ENCODE results near the gene SPRYD3. TPM values are rescaled to one million over a fixed set of nuclear protein-coding genes. Genes with fewer than 3 reads are reported as not detected.

The SPRYD3 gene
- total RNA-seq, 1 experiment from 2014 or later, result 18.5 TPM

- Histone ChIP-seq H3K27me3 (ENCODE audit: low read length) (no peaks in the 10 kb centered on the region), H2AFZ (ENCODE audit: low read length) (no peak overlapping the region), H3K4me1 (ENCODE audit: insufficient read depth, low read length) (no peaks in the 10 kb centered on the region), H3K9me2 (replicated peaks; ENCODE audit: low read length) (no peaks in the 10 kb centered on the region), H3K9me3 (ENCODE audit: low read length) (no peaks in the 10 kb centered on the region), H4K20me1 (ENCODE audit: low read length) (no peaks in the 10 kb centered on the region), H3F3A (ENCODE audit: low read length, unreplicated experiment) (no peaks in the 10 kb centered on the region), H3K4me2 (ENCODE audit: low read length) (no peak overlapping the region), H3K9ac (ENCODE audit: low read length) (no peak overlapping the region), H3K27ac (ENCODE audit: low read length) (no peak overlapping the region), H3K79me2 (ENCODE audit: low read length) (no peaks in the 10 kb centered on the region), H3K4me3 (ENCODE audit: low read length) (no peak overlapping the region), H3K36me3 (ENCODE audit: low read depth, low read length) (no peaks in the 10 kb centered on the region)
- no TSS peak for BruUV-seq (replicated peaks)
- TF ChIP-seq EZH2 (IDR thresholded peaks at IDR 0.05; ENCODE audit: low read length, unreplicated experiment) (no peak), EZH2phosphoT487 (IDR thresholded peaks at IDR 0.05; ENCODE audit: borderline replicate concordance, low read length) (no peak), CTCF (conservative IDR thresholded peaks at IDR 0.05; ENCODE audit: low read depth, low read length) (no peak)
- ChIA-PET CTCF (no interaction called here), POLR2A (ENCODE audit: unreplicated experiment) (no interaction called here)
- no peak for DNase-seq
- ATAC-seq, result no peak
- intact Hi-C loops (cut with micrococcal nuclease), result no loop called here
Observed at GRCh38 chr12:53124352-53124723, 45.1 kb upstream of the SPRYD3 start.

- intact Hi-C loops (cut with micrococcal nuclease), result no loop called here
- no peak overlapping the region for H3K27ac ChIP-seq (ENCODE audit: low read length)
- no peaks in the 10 kb centered on the region for H3K9me2 ChIP-seq (replicated peaks; ENCODE audit: low read length)
- no peak for TF ChIP-seq CTCF (conservative IDR thresholded peaks at IDR 0.05; ENCODE audit: low read depth, low read length)
- no peak for TF ChIP-seq EZH2phosphoT487 (IDR thresholded peaks at IDR 0.05; ENCODE audit: borderline replicate concordance, low read length)
- TF ChIP-seq EZH2 (IDR thresholded peaks at IDR 0.05; ENCODE audit: low read length, unreplicated experiment), result no peak
- H3K9ac ChIP-seq (ENCODE audit: low read length), result no peak overlapping the region
- ChIA-PET POLR2A (ENCODE audit: unreplicated experiment) (no interaction called here), CTCF (no interaction called here)
- BruUV-seq (replicated peaks), result no TSS peak
- DNase-seq (peak; percentile 15), ATAC-seq (no peak)
- H3K27me3 ChIP-seq (ENCODE audit: low read length), result no peaks in the 10 kb centered on the region
- H3K4me2 ChIP-seq (ENCODE audit: low read length), result no peak overlapping the region
- no peaks in the 10 kb centered on the region for H3F3A ChIP-seq (ENCODE audit: low read length, unreplicated experiment)
- H3K36me3 ChIP-seq (ENCODE audit: low read depth, low read length), result no peaks in the 10 kb centered on the region
- no peak overlapping the region for H3K4me3 ChIP-seq (ENCODE audit: low read length)
- no peaks in the 10 kb centered on the region for H3K79me2 ChIP-seq (ENCODE audit: low read length)
- H2AFZ ChIP-seq (ENCODE audit: low read length), result no peak overlapping the region
- no peaks in the 10 kb centered on the region for H4K20me1 ChIP-seq (ENCODE audit: low read length)
- no peaks in the 10 kb centered on the region for H3K4me1 ChIP-seq (ENCODE audit: insufficient read depth, low read length)
- no peaks in the 10 kb centered on the region for H3K9me3 ChIP-seq (ENCODE audit: low read length)
Observed at GRCh38 chr12:53123578-53124351, 44.6 kb upstream of the SPRYD3 start.

GRCh38 chr12:53122961-53123468 lies 43.8 kb upstream of the SPRYD3 start:
- H3K4me3 ChIP-seq (ENCODE audit: low read length), result no peak overlapping the region
- H3K9me3 ChIP-seq (ENCODE audit: low read length), result no peaks in the 10 kb centered on the region
- H3F3A ChIP-seq (ENCODE audit: low read length, unreplicated experiment), result no peaks in the 10 kb centered on the region
- H3K36me3 ChIP-seq (ENCODE audit: low read depth, low read length), result no peaks in the 10 kb centered on the region
- TF ChIP-seq EZH2phosphoT487 (IDR thresholded peaks at IDR 0.05; ENCODE audit: borderline replicate concordance, low read length), result no peak
- no peak for TF ChIP-seq EZH2 (IDR thresholded peaks at IDR 0.05; ENCODE audit: low read length, unreplicated experiment)
- TF ChIP-seq CTCF (conservative IDR thresholded peaks at IDR 0.05; ENCODE audit: low read depth, low read length), result no peak
- intact Hi-C loops (cut with micrococcal nuclease), result no loop called here
- no peak overlapping the region for H3K9ac ChIP-seq (ENCODE audit: low read length)
- BruUV-seq (replicated peaks), result no TSS peak
- ChIA-PET CTCF (no interaction called here), POLR2A (ENCODE audit: unreplicated experiment) (no interaction called here)
- H3K9me2 ChIP-seq (replicated peaks; ENCODE audit: low read length), result no peaks in the 10 kb centered on the region
- ATAC-seq (no peak), DNase-seq (no peak)
- H2AFZ ChIP-seq (ENCODE audit: low read length), result no peak overlapping the region
- no peak overlapping the region for H3K4me2 ChIP-seq (ENCODE audit: low read length)
- no peaks in the 10 kb centered on the region for H3K4me1 ChIP-seq (ENCODE audit: insufficient read depth, low read length)
- no peaks in the 10 kb centered on the region for H4K20me1 ChIP-seq (ENCODE audit: low read length)
- no peaks in the 10 kb centered on the region for H3K27me3 ChIP-seq (ENCODE audit: low read length)
- H3K27ac ChIP-seq (ENCODE audit: low read length), result no peak overlapping the region
- H3K79me2 ChIP-seq (ENCODE audit: low read length), result no peaks in the 10 kb centered on the region

Data from PC-3 (cell line).